ENCODE results near the gene CYLC2. TPM values are rescaled to one million over a fixed set of nuclear protein-coding genes. Genes with fewer than 3 reads are reported as not detected.

Gene CYLC2
- total and polyA plus RNA-seq, 2 experiments from 2014 or later, result not detected

DNA sequence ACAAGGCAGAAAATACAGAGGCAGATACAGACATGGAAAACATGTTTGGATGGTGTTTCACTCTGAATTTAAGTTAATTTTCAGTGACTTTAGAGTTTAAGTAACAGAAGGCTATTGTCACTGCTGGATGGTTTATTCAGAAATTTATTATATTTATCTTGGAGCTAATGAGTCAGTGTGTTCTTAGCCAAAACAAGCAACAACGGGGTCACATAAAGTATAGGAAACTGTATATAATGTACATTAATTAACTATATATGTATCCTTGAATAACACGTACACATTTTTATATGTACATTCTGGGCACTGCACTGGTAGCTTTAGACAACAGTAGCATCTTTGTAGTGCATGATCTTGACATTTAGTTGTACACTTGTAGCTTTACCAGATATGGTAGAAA, 30.7 kb downstream of the CYLC2 start:
- Histone ChIP-seq H3K36me3 (no peaks in the 10 kb centered on the region), H3K4me3 (no peak overlapping the region), H3K27ac (no peak overlapping the region), H3K4me1 (ENCODE audit: low read depth) (no peaks in the 10 kb centered on the region), H3K9me3 (ENCODE audit: low read depth) (no peaks in the 10 kb centered on the region), H3K27me3 (no peaks in the 10 kb centered on the region)
- TF ChIP-seq, protein P1, sequence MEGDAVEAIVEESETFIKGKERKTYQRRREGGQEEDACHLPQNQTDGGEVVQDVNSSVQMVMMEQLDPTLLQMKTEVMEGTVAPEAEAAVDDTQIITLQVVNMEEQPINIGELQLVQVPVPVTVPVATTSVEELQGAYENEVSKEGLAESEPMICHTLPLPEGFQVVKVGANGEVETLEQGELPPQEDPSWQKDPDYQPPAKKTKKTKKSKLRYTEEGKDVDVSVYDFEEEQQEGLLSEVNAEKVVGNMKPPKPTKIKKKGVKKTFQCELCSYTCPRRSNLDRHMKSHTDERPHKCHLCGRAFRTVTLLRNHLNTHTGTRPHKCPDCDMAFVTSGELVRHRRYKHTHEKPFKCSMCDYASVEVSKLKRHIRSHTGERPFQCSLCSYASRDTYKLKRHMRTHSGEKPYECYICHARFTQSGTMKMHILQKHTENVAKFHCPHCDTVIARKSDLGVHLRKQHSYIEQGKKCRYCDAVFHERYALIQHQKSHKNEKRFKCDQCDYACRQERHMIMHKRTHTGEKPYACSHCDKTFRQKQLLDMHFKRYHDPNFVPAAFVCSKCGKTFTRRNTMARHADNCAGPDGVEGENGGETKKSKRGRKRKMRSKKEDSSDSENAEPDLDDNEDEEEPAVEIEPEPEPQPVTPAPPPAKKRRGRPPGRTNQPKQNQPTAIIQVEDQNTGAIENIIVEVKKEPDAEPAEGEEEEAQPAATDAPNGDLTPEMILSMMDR (IDR thresholded peaks at IDR 0.05; ENCODE audit: low read depth, low read length), result no peak
- no peak for DNase-seq (ENCODE audit: low read depth in 1 of 2, low spot score in 1 of 2)

DNA sequence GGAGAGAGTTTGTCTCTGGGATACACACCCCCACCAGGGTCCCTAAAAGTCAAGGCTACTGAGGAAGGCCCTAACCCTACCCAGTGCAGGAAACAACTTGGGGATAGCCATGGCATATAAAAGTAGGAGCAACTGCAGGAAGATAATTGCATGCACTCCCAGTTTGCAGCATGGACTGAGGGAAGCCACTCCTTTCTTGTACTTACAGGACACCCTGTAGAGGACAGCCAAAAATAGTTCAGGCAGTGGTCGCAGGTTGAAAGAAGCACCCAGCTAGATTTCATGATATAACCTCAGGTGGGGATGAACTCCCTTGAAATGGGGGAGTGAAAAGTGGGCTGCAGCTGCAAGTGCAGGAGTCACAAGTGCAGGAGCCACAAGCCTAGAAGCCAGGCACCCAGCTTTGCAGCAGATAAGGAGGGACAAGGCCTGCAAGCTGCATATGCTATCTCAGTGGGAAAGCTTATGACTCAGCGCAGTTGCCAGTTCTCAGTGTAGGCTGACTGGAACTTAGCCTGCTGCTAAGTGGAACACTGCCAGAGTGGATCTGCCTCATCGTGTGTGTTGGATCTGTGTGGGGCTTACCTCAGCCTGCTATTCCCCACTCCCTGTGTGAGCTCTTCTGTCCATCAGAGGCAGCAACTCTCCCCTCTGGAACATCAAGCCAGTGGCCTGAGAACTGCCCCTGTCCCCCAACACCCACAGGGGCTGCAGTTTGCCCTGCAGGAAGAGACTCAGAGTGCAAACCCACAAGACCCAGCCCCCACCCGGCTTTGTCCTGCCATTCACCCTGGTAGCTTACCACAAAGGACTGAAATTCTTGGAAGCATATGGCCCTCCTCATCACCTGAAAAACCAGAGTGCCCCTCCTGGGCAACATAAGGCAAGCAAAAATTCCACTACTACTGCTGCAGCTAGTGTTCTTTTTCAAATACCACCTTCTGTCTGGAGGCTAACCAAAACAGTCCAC, 42.7 kb downstream of the CYLC2 start:
- peak; percentile 0 to 23 for DNase-seq (ENCODE audit: low read depth in 1 of 2, low spot score in 1 of 2)
- H3K27me3 ChIP-seq, result no peaks in the 10 kb centered on the region

DNA sequence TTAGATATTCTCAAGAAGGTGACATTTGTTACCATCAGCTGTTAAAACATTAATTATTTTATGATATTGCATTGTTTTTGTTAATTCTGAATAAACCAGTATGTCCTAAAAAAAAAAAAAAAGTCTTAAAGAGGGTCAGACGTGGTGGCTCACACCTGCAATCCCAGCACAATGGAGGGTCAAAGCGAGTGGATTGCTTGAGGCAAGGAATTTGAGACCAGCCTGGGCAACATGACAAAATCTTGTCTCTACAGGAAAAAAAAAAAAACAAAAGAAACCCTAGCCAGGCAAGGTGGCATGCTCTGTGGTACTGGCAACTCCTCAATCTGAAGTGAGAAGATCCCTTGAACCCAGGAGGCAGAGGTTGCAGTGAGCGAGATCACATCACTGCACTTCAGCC, 46.8 kb downstream of the CYLC2 start:
- H3K27me3 ChIP-seq, result no peaks in the 10 kb centered on the region
- H3K4me3 ChIP-seq, result no peak overlapping the region
- H3K9me3 ChIP-seq (ENCODE audit: low read depth), result no peaks in the 10 kb centered on the region
- no peak for DNase-seq (ENCODE audit: low read depth in 1 of 2, low spot score in 1 of 2)
- TF ChIP-seq, protein P1 (IDR thresholded peaks at IDR 0.05; ENCODE audit: low read depth, low read length), result no peak
- H3K36me3 ChIP-seq, result no peaks in the 10 kb centered on the region
- H3K27ac ChIP-seq, result no peak overlapping the region
- no peaks in the 10 kb centered on the region for H3K4me1 ChIP-seq (ENCODE audit: low read depth)

More for the DNA sequence above, 42.7 kb downstream of the CYLC2 start:
- TF ChIP-seq, protein P1 (IDR thresholded peaks at IDR 0.05; ENCODE audit: low read depth, low read length), result no peak
- Histone ChIP-seq H3K4me3 (no peak overlapping the region), H3K27ac (no peak overlapping the region), H3K9me3 (ENCODE audit: low read depth) (no peaks in the 10 kb centered on the region), H3K36me3 (no peaks in the 10 kb centered on the region), H3K4me1 (ENCODE audit: low read depth) (no peaks in the 10 kb centered on the region)
